ENCODE data around the gene SAMSN1.

GRCh38 chr21:14499316-14499715 lies 46.8 kb downstream of the SAMSN1 start:
- TF ChIP-seq CTCF (IDR thresholded peaks at IDR 0.05): no peak
- no peak for TF ChIP-seq POLR2A (IDR thresholded peaks at IDR 0.05)

All from body of pancreas (tissue), 4 donors.